Neuronal stem cell (in vitro differentiated cells): ENCODE data around the gene OR10H4.

Experiments used
- DNase-seq: peaks from one replicate; pipeline ENCODE4 v3.0.0-alpha.2; 2013; ENCODE audit warnings: low spot score
- H2AFZ ChIP-seq: one replicate; pipeline ENCODE4 v1.6.1; 2013; ENCODE audit warnings: mild to moderate bottlenecking, low read length, inconsistent platforms
- H2AK5ac ChIP-seq: 2 replicates; pipeline ENCODE4 v1.6.1; 2013; ENCODE audit warnings: low read depth, mild to moderate bottlenecking, inconsistent platforms, low read length, moderate library complexity, mixed read lengths
- H2BK120ac ChIP-seq: 2 replicates; pipeline ENCODE4 v1.6.1; 2013; ENCODE audit warnings: low read depth, mild to moderate bottlenecking, inconsistent platforms, low read length, moderate library complexity, mixed read lengths
- H2BK12ac ChIP-seq: one replicate; pipeline ENCODE4 v1.6.1; 2013; ENCODE audit warnings: low read length, inconsistent platforms
- H2BK15ac ChIP-seq: 2 replicates; pipeline ENCODE4 v1.6.1; 2013; ENCODE audit warnings: mild to moderate bottlenecking, low read length, inconsistent platforms, mixed read lengths
- H2BK5ac ChIP-seq: one replicate; pipeline ENCODE4 v1.6.1; 2013; ENCODE audit warnings: inconsistent platforms, mild to moderate bottlenecking, low read length, moderate library complexity
- H3K14ac ChIP-seq: one replicate; pipeline ENCODE4 v1.6.1; 2013; ENCODE audit warnings: low read length, inconsistent platforms
- H3K18ac ChIP-seq: 2 replicates; pipeline ENCODE4 v1.6.1; 2013; ENCODE audit warnings: low read length, inconsistent platforms
- H3K23ac ChIP-seq: 2 replicates; pipeline ENCODE4 v1.6.1; 2013; ENCODE audit warnings: low read depth, mild to moderate bottlenecking, mixed read lengths, low read length, inconsistent platforms; ENCODE audit not compliant: poor library complexity
- H3K27ac ChIP-seq: replicated peaks from 3 replicates; pipeline ENCODE4 v1.5.1; 2013; ENCODE audit warnings: low read length, inconsistent platforms
- H3K27me3 ChIP-seq, 3 experiments: 2 replicates each; pipeline ENCODE4 v1.6.1; 2013; ENCODE audit warnings: low read length in 3 of 3, mild to moderate bottlenecking in 2 of 3, inconsistent platforms in 1 of 3, low read depth in 1 of 3, mixed read lengths in 1 of 3, moderate library complexity in 1 of 3; ENCODE audit not compliant: control insufficient read depth in 3 of 3, insufficient read depth in 3 of 3
- H3K36me3 ChIP-seq, 2 donors: replicated peaks in 1 of 2; 2 replicates each; pipeline ENCODE4 v1.6.1; 2013; ENCODE audit warnings: low read length in 2 of 2; ENCODE audit not compliant: control insufficient read depth in 2 of 2, insufficient read depth in 2 of 2
- H3K4ac ChIP-seq: 2 replicates; pipeline ENCODE4 v1.6.1; 2013; ENCODE audit warnings: inconsistent platforms, mild to moderate bottlenecking, low read length, moderate library complexity
- H3K4me1 ChIP-seq, 2 donors: 1 replicate in 1 of 2; 2 replicates in 1 of 2; pipeline ENCODE4 v1.6.1; 2013; ENCODE audit warnings: low read length in 2 of 2, low read depth in 1 of 2; ENCODE audit not compliant: control insufficient read depth in 2 of 2, insufficient read depth in 1 of 2
- H3K4me2 ChIP-seq: one replicate; pipeline ENCODE4 v1.6.1; 2013; ENCODE audit warnings: mild to moderate bottlenecking, low read length, inconsistent platforms; ENCODE audit not compliant: insufficient read depth, poor library complexity, severe bottlenecking
- H3K4me3 ChIP-seq, 2 donors: 2 replicates each; pipeline ENCODE4 v1.5.1; 2013; ENCODE audit warnings: low read length in 2 of 2, mild to moderate bottlenecking in 2 of 2, inconsistent platforms in 1 of 2, moderate library complexity in 1 of 2
- H3K79me1 ChIP-seq: one replicate; pipeline ENCODE4 v1.6.1; 2013; ENCODE audit warnings: low read depth, mild to moderate bottlenecking, inconsistent platforms, low read length, moderate library complexity
- H3K9ac ChIP-seq: one replicate; pipeline ENCODE4 v1.6.1; 2013; ENCODE audit warnings: mild to moderate bottlenecking, low read depth, low read length, inconsistent platforms; ENCODE audit not compliant: poor library complexity
- H3K9me3 ChIP-seq, 2 donors: replicated peaks in 1 of 2; 2 replicates each; pipeline versions ENCODE3 to v1.6.1; 2013; ENCODE audit warnings: low read length in 2 of 2, mild to moderate bottlenecking in 2 of 2, inconsistent platforms in 1 of 2, low read depth in 1 of 2, mixed read lengths in 1 of 2, moderate library complexity in 1 of 2; ENCODE audit not compliant: control insufficient read depth in 2 of 2, insufficient read depth in 1 of 2
- H4K8ac ChIP-seq: one replicate; pipeline ENCODE4 v1.6.1; 2013; ENCODE audit warnings: low read depth, mild to moderate bottlenecking, inconsistent platforms, low read length, moderate library complexity
- H4K91ac ChIP-seq: one replicate; pipeline ENCODE4 v1.6.1; 2013; ENCODE audit warnings: low read length, low read depth, mild to moderate bottlenecking, inconsistent platforms; ENCODE audit not compliant: poor library complexity
- WGBS, 2 donors: extraction: QIAGEN DNeasy Blood & Tissue Kit; methylation state at CpG; one replicate each; pipeline ENCODE4 v1.1.7; 2013; ENCODE audit warnings: missing lambda C conversion rate in 2 of 2, mixed read lengths in 1 of 2; ENCODE audit not compliant: insufficient read length in 2 of 2, insufficient replicate concordance in 1 of 2; ENCODE audit errors: extremely low coverage in 2 of 2; 5-methylcytosine and 5-hydroxymethylcytosine counted together

The OR10H4 gene

GRCh38 chr19:15922021-15922420 is 26.8 kb upstream of the OR10H4 start:
- DNase-seq = no peak
- Histone ChIP-seq H2BK5ac (no peak overlapping the region), H3K9ac (no peak overlapping the region), H4K8ac (no peak overlapping the region), H2AFZ (no peak overlapping the region), H3K14ac (no peak overlapping the region), H3K27ac (no peak overlapping the region), H2BK12ac (no peak overlapping the region), H2BK120ac (no peak overlapping the region), H3K36me3 (no peaks in the 10 kb centered on the region), H3K27me3 (peaks cover 0 to 4% (median 0%) of the 10 kb centered on the region in 3 experiments), H2AK5ac (no peak overlapping the region), H3K18ac (no peak overlapping the region), H3K4me2 (no peak overlapping the region), H3K9me3 (peaks cover 0 to 15% of the 10 kb centered on the region in 2 donors), H3K23ac (no peak overlapping the region), H3K4ac (no peak overlapping the region), H3K79me1 (no peaks in the 10 kb centered on the region), H3K4me3 (no peak overlapping the region), H3K4me1 (no peaks in the 10 kb centered on the region), H2BK15ac (no peak overlapping the region), H4K91ac (no peak overlapping the region)
- no CpG with 5 or more reads among the region's 4 CpGs for WGBS, 2 donors

GRCh38 chr19:15923702-15924101 is 25.1 kb upstream of the OR10H4 start:
- no peak overlapping the region for H3K14ac ChIP-seq
- H3K4me1 ChIP-seq = no peaks in the 10 kb centered on the region
- no peak overlapping the region for H3K4me3 ChIP-seq
- H2BK5ac ChIP-seq = no peak overlapping the region
- no peak overlapping the region for H3K27ac ChIP-seq
- H3K4me2 ChIP-seq = no peak overlapping the region
- peaks cover 0 to 4% (median 0%) of the 10 kb centered on the region in 3 experiments for H3K27me3 ChIP-seq
- H3K18ac ChIP-seq = no peak overlapping the region
- H3K9ac ChIP-seq = no peak overlapping the region
- WGBS, 2 donors = no CpG with 5 or more reads among the region's 8 CpGs
- no peak overlapping the region for H2AK5ac ChIP-seq
- no peak overlapping the region for H2BK12ac ChIP-seq
- H4K8ac ChIP-seq = no peak overlapping the region
- no peak overlapping the region for H4K91ac ChIP-seq
- H3K79me1 ChIP-seq = no peaks in the 10 kb centered on the region
- H3K4ac ChIP-seq = no peak overlapping the region
- peaks cover 0 to 26% of the 10 kb centered on the region in 2 donors for H3K9me3 ChIP-seq
- no peak overlapping the region for H2BK15ac ChIP-seq
- H2BK120ac ChIP-seq = no peak overlapping the region
- no peak for DNase-seq
- no peak overlapping the region for H2AFZ ChIP-seq
- H3K36me3 ChIP-seq = no peaks in the 10 kb centered on the region
- no peak overlapping the region for H3K23ac ChIP-seq

- Histone ChIP-seq H3K4me1 (no peaks in the 10 kb centered on the region), H2BK5ac (no peak overlapping the region), H3K23ac (no peak overlapping the region), H4K8ac (no peak overlapping the region), H3K4me3 (no peak overlapping the region), H2BK15ac (no peak overlapping the region), H3K9me3 (peaks cover 0 to 40% of the 10 kb centered on the region in 2 donors), H4K91ac (no peak overlapping the region), H3K4ac (no peak overlapping the region), H3K14ac (no peak overlapping the region), H3K79me1 (no peaks in the 10 kb centered on the region), H2AK5ac (no peak overlapping the region), H2BK12ac (no peak overlapping the region), H3K27ac (no peak overlapping the region), H2AFZ (no peak overlapping the region), H3K4me2 (no peak overlapping the region), H2BK120ac (no peak overlapping the region), H3K9ac (no peak overlapping the region), H3K18ac (no peak overlapping the region), H3K27me3 (peaks cover 0 to 4% (median 0%) of the 10 kb centered on the region in 3 experiments), H3K36me3 (no peaks in the 10 kb centered on the region)
- no CpG with 5 or more reads among the region's 1 CpG for WGBS, 2 donors
- DNase-seq = no peak
These were observed 22.3 kb upstream of the OR10H4 start for GRCh38 chr19:15926484-15926883.

GRCh38 chr19:15928321-15928720 is 20.5 kb upstream of the OR10H4 start:
- Histone ChIP-seq H4K91ac (no peak overlapping the region), H2BK15ac (no peak overlapping the region), H2BK120ac (no peak overlapping the region), H3K14ac (no peak overlapping the region), H3K4me3 (no peak overlapping the region), H3K18ac (no peak overlapping the region), H3K23ac (no peak overlapping the region), H3K27ac (no peak overlapping the region), H2AK5ac (no peak overlapping the region), H3K9ac (no peak overlapping the region), H2AFZ (no peak overlapping the region), H3K79me1 (no peaks in the 10 kb centered on the region), H3K9me3 (peaks cover 0 to 37% of the 10 kb centered on the region in 2 donors), H3K4ac (no peak overlapping the region), H3K36me3 (no peaks in the 10 kb centered on the region), H3K27me3 (peaks cover 0 to 2% (median 0%) of the 10 kb centered on the region in 3 experiments), H2BK12ac (no peak overlapping the region), H3K4me2 (no peak overlapping the region), H4K8ac (no peak overlapping the region), H3K4me1 (no peaks in the 10 kb centered on the region), H2BK5ac (no peak overlapping the region)
- no CpG with 5 or more reads among the region's 3 CpGs for WGBS, 2 donors
- DNase-seq = no peak
